Glutamatergic neuron (in vitro differentiated cells): ENCODE data around the gene NAV2. TPM values are rescaled to one million over a fixed set of nuclear protein-coding genes. Genes with fewer than 3 reads are reported as not detected.

Source experiments
- DNase-seq: peaks from one replicate; pipeline ENCODE4 v3.0.0; 2022
- H3K27ac Mint-ChIP-seq: one replicate; pipeline ENCODE4 v1.8.0; 2020; ENCODE audit warnings: mild to moderate bottlenecking, mixed read lengths, inconsistent platforms; ENCODE audit not compliant: unreplicated experiment
- H3K27me3 Mint-ChIP-seq: one replicate; pipeline ENCODE4 v1.8.0; 2020; ENCODE audit warnings: mild to moderate bottlenecking, moderate library complexity, mixed read lengths, inconsistent platforms; ENCODE audit not compliant: unreplicated experiment
- H3K36me3 Mint-ChIP-seq: one replicate; pipeline ENCODE4 v1.8.0; 2020; ENCODE audit warnings: mild to moderate bottlenecking, mixed read lengths, inconsistent platforms; ENCODE audit not compliant: unreplicated experiment
- H3K4me1 Mint-ChIP-seq: one replicate; pipeline ENCODE4 v1.8.0; 2020; ENCODE audit warnings: mild to moderate bottlenecking, low read depth, mixed read lengths, inconsistent platforms; ENCODE audit not compliant: unreplicated experiment
- H3K4me3 Mint-ChIP-seq: one replicate; pipeline ENCODE4 v1.8.0; 2020; ENCODE audit warnings: mild to moderate bottlenecking, mixed read lengths, inconsistent platforms; ENCODE audit not compliant: unreplicated experiment
- H3K9me3 Mint-ChIP-seq: one replicate; pipeline ENCODE4 v1.8.0; 2020; ENCODE audit warnings: mild to moderate bottlenecking, moderate library complexity, mixed read lengths, inconsistent platforms; ENCODE audit not compliant: unreplicated experiment
- CTCF ChIP-seq: fragments of 200-600 bp; sonication (generic); IDR thresholded peaks from one replicate; pipeline ENCODE4 v1.5.0; 2021; ENCODE audit not compliant: partially characterized antibody, unreplicated experiment
- total RNA-seq: library from RNA; stranded (reverse); fragmentation: NEBNext Ultra II Directional; extraction: Animal tissue kit (Norgen Biotek cat#: 25700); gene quantifications from one replicate; pipeline ENCODE4 v1.2.1, GENCODE V29; 2021; ENCODE audit not compliant: unreplicated experiment

Gene NAV2
- total RNA-seq, 1 donor from 2014 or later = 117 TPM

DNA sequence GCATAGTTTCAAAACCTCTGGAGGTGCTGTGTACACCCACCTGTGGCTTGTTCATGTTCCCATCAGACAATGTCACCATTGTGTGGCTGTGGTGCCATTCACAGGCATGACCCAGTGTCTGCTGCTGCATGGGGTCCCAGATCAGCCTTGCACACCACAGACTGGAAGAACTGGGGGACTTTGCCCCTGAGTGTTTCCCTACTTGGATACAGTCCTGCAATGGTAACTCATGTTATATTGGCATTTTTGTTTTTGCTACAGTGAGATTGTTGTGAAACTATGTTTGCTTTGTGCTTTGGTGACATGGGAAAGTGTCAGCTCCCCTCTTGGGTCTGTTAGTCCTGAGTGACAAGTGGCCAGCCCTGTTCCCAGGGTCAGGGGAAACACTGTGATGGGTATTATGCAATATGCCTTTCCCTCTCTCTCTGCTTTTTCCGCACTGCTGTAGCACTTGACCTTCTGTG is 108.8 kb downstream of the NAV2 start:
- no peak overlapping the region for H3K4me3 Mint-ChIP-seq
- H3K27ac Mint-ChIP-seq = no peak overlapping the region
- no peak for DNase-seq
- peaks cover 32% of the 10 kb centered on the region for H3K4me1 Mint-ChIP-seq
- no peak for TF ChIP-seq CTCF
- no peaks in the 10 kb centered on the region for H3K36me3 Mint-ChIP-seq
- H3K27me3 Mint-ChIP-seq = peaks cover 5% of the 10 kb centered on the region
- H3K9me3 Mint-ChIP-seq = peaks cover 19% of the 10 kb centered on the region

- peak overlapping the region; percentile 33 for H3K27ac Mint-ChIP-seq
- no peaks in the 10 kb centered on the region for H3K36me3 Mint-ChIP-seq
- H3K4me1 Mint-ChIP-seq = peaks cover 32% of the 10 kb centered on the region
- peaks cover 9% of the 10 kb centered on the region for H3K27me3 Mint-ChIP-seq
- peaks cover 22% of the 10 kb centered on the region for H3K9me3 Mint-ChIP-seq
- no peak for TF ChIP-seq CTCF
- H3K4me3 Mint-ChIP-seq = no peak overlapping the region
- no peak for DNase-seq
Observed at GRCh38 chr11:19821993-19822392, 109.4 kb downstream of the NAV2 start.

- H3K9me3 Mint-ChIP-seq = peaks cover 22% of the 10 kb centered on the region
- H3K27ac Mint-ChIP-seq = no peak overlapping the region
- peaks cover 30% of the 10 kb centered on the region for H3K4me1 Mint-ChIP-seq
- no peak for TF ChIP-seq CTCF
- H3K27me3 Mint-ChIP-seq = peaks cover 11% of the 10 kb centered on the region
- no peak for DNase-seq
- H3K36me3 Mint-ChIP-seq = no peaks in the 10 kb centered on the region
- no peak overlapping the region for H3K4me3 Mint-ChIP-seq
Observed at GRCh38 chr11:19822531-19822930, 109.9 kb downstream of the NAV2 start.

DNA sequence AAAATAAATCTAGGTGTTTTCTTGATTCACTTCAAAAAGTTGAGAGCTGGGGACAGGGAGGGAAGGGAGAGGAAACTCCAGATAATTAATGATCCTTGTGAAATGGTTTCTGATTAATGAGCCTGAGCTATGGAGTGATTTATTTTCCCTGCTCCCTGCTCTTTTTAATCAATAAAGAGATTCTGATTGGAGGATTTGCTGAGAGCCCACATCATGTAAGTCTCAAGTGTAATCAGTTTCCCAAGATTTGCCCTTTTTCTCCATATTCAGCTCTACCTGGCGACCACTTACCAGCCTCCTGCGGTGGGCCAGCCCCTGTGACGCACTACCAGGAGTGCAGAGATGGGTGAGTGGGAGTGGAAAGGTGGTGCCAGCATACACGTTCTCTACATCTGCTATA is 114.0 kb downstream of the NAV2 start:
- H3K9me3 Mint-ChIP-seq = peaks cover 14% of the 10 kb centered on the region
- no peak for DNase-seq
- H3K36me3 Mint-ChIP-seq = no peaks in the 10 kb centered on the region
- no peak for TF ChIP-seq CTCF
- peaks cover 12% of the 10 kb centered on the region for H3K27me3 Mint-ChIP-seq
- no peak overlapping the region for H3K4me3 Mint-ChIP-seq
- H3K27ac Mint-ChIP-seq = no peak overlapping the region
- peaks cover 32% of the 10 kb centered on the region for H3K4me1 Mint-ChIP-seq

- no peak overlapping the region for H3K27ac Mint-ChIP-seq
- peaks cover 36% of the 10 kb centered on the region for H3K4me1 Mint-ChIP-seq
- peak; percentile 30 for DNase-seq
- H3K4me3 Mint-ChIP-seq = no peak overlapping the region
- H3K27me3 Mint-ChIP-seq = peaks cover 12% of the 10 kb centered on the region
- no peak for TF ChIP-seq CTCF
- no peaks in the 10 kb centered on the region for H3K36me3 Mint-ChIP-seq
- peaks cover 10% of the 10 kb centered on the region for H3K9me3 Mint-ChIP-seq
Observed at GRCh38 chr11:19827399-19828135, 114.9 kb downstream of the NAV2 start.
